GM12875 (cell line): Measurements from ENCODE around the gene TMA7B.
A peak's percentile ranks its signal among the peaks of the same experiment; 100 is the strongest.

Experiments used
- H3K4me3 ChIP-seq: one replicate; pipeline ENCODE4 v1.5.1; 2011; ENCODE audit warnings: low read depth, low read length, control low read depth
- CTCF ChIP-seq: IDR thresholded peaks from 2 replicates; pipeline ENCODE4 v1.5.1; 2011; ENCODE audit warnings: low read depth, mild to moderate bottlenecking, control low read depth, inconsistent platforms, low read length, moderate library complexity, borderline replicate concordance; ENCODE audit not compliant: insufficient read depth

TMA7B gene

GRCh38 chr22:39959640-39960447 is at the start of gene TMA7B:
Gene TMA7B, plus strand, starts transcription at chr22:39960397. Its CDS starts 3,978 bp downstream, at chr22:39964375.
- TF ChIP-seq CTCF = 0 out of 2 replicates have a peak, but pooled peaks have one; percentile 2
- H3K4me3 ChIP-seq = no peak within 1 kb of the TSS

- no peak for TF ChIP-seq CTCF
- H3K4me3 ChIP-seq = no peak overlapping the region
Measured at GRCh38 chr22:39910876-39911613, 49.2 kb upstream of the TMA7B start.

- H3K4me3 ChIP-seq = no peak overlapping the region
- no peak for TF ChIP-seq CTCF
Measured at GRCh38 chr22:39913321-39913720, 46.9 kb upstream of the TMA7B start.

- no peak overlapping the region for H3K4me3 ChIP-seq
- no peak for TF ChIP-seq CTCF
Measured at GRCh38 chr22:39913886-39914285, 46.3 kb upstream of the TMA7B start.

GRCh38 chr22:39914584-39914983 is 45.6 kb upstream of the TMA7B start:
- no peak overlapping the region for H3K4me3 ChIP-seq
- no peak for TF ChIP-seq CTCF

GRCh38 chr22:39915295-39915726 is 44.9 kb upstream of the TMA7B start:
- H3K4me3 ChIP-seq = no peak overlapping the region
- no peak for TF ChIP-seq CTCF

- no peak for TF ChIP-seq CTCF
- no peak overlapping the region for H3K4me3 ChIP-seq
Measured at GRCh38 chr22:39916496-39916895, 43.7 kb upstream of the TMA7B start.
